Superior temporal gyrus (tissue), 1 donor: ENCODE results near the gene SUSD6.

Source experiments
- DNase-seq: peaks from one replicate; pipeline ENCODE4 v3.0.0-alpha.2; 2016; ENCODE audit errors: extremely low spot score

Gene SUSD6

GRCh38 chr14:69760810-69761209 lies 149.4 kb downstream of the SUSD6 start:
- no peak for DNase-seq

- DNase-seq = no peak
Observed at GRCh38 chr14:69763761-69764510, 152.5 kb downstream of the SUSD6 start.
